Parathyroid adenoma (tissue), 2 donors: ENCODE measurements around the gene ARFGAP3.
"Not testable (repeated sequence)": the region's sequence is repeated elsewhere in the genome, so short reads cannot be mapped to it uniquely, and the experiment has no call there.

ENCODE experiments used
- H2AFZ ChIP-seq: fragments of 300-600 bp; sonication (generic); one replicate; pipeline ENCODE4 v1.7.0; 2017; ENCODE audit warnings: antibody characterized with exemption, mild to moderate bottlenecking
- H3K27ac ChIP-seq: fragments of 300-600 bp; sonication (generic); one replicate; pipeline ENCODE4 v1.7.0; 2017
- H3K27me3 ChIP-seq: fragments of 300-600 bp; sonication (generic); one replicate; pipeline ENCODE4 v1.7.0; 2017; ENCODE audit warnings: low read length; ENCODE audit not compliant: control insufficient read depth, insufficient read depth
- H3K36me3 ChIP-seq: fragments of 300-600 bp; sonication (generic); one replicate; pipeline ENCODE4 v1.7.0; 2017; ENCODE audit warnings: low read length; ENCODE audit not compliant: control insufficient read depth, insufficient read depth
- H3K4me1 ChIP-seq: fragments of 300-600 bp; sonication (generic); one replicate; pipeline ENCODE4 v1.7.0; 2017; ENCODE audit warnings: control low read depth
- H3K4me2 ChIP-seq: fragments of 300-600 bp; sonication (generic); one replicate; pipeline ENCODE4 v1.7.0; 2017; ENCODE audit warnings: low read length
- H3K4me3 ChIP-seq: fragments of 300-600 bp; sonication (generic); one replicate; pipeline ENCODE4 v1.7.0; 2017; ENCODE audit warnings: low read depth, low read length
- H3K79me2 ChIP-seq: fragments of 300-600 bp; sonication (generic); one replicate; pipeline ENCODE4 v1.7.0; 2017; ENCODE audit warnings: control low read depth
- H3K9ac ChIP-seq: fragments of 300-600 bp; sonication (generic); one replicate; pipeline ENCODE4 v1.7.0; 2017; ENCODE audit warnings: mild to moderate bottlenecking
- H3K9me3 ChIP-seq: fragments of 300-600 bp; sonication (generic); one replicate; pipeline ENCODE4 v1.7.0; 2017; ENCODE audit warnings: low read length; ENCODE audit not compliant: control insufficient read depth
- TF ChIP-seq, protein P1 (sequence below): fragments of 300-600 bp; sonication (generic); IDR thresholded peaks from one replicate; pipeline ENCODE4 v1.7.0; 2017; ENCODE audit warnings: antibody characterized with exemption, mild to moderate bottlenecking
- donor health status: primary hyperparathyroidism.

ARFGAP3 gene

DNA sequence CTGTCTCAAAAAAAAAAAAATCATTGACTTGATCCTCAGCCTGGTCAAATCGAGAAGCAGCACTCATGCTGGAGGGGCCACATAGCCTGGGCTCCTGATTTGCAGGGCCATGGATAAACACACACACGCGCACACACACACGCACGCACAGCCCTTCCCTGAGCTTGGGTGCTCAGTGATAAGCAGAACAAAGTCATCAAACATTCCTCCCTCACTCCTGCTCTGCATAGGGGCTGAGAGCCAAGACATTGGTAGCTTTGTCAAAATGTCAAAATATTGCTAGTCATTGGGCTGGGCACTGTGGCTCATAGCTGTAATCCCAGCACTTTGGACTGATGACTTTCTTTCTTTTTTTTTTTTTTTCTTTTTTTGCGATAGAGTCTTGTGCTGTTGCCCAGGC is 102.4 kb downstream of the ARFGAP3 start:
- Histone ChIP-seq H3K9me3 (no peaks in the 10 kb centered on the region), H3K27me3 (no peaks in the 10 kb centered on the region), H3K4me3 (no peak overlapping the region), H2AFZ (no peak overlapping the region), H3K4me2 (no peak overlapping the region), H3K9ac (no peak overlapping the region), H3K27ac (no peak overlapping the region), H3K36me3 (no peaks in the 10 kb centered on the region), H3K4me1 (no peaks in the 10 kb centered on the region), H3K79me2 (no peaks in the 10 kb centered on the region)
- TF ChIP-seq, protein P1, sequence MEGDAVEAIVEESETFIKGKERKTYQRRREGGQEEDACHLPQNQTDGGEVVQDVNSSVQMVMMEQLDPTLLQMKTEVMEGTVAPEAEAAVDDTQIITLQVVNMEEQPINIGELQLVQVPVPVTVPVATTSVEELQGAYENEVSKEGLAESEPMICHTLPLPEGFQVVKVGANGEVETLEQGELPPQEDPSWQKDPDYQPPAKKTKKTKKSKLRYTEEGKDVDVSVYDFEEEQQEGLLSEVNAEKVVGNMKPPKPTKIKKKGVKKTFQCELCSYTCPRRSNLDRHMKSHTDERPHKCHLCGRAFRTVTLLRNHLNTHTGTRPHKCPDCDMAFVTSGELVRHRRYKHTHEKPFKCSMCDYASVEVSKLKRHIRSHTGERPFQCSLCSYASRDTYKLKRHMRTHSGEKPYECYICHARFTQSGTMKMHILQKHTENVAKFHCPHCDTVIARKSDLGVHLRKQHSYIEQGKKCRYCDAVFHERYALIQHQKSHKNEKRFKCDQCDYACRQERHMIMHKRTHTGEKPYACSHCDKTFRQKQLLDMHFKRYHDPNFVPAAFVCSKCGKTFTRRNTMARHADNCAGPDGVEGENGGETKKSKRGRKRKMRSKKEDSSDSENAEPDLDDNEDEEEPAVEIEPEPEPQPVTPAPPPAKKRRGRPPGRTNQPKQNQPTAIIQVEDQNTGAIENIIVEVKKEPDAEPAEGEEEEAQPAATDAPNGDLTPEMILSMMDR, result no peak

- no peaks in the 10 kb centered on the region for H3K4me1 ChIP-seq
- no peaks in the 10 kb centered on the region for H3K27me3 ChIP-seq
- no peak overlapping the region for H3K9ac ChIP-seq
- H3K36me3 ChIP-seq, result no peaks in the 10 kb centered on the region
- no peak overlapping the region for H2AFZ ChIP-seq
- H3K27ac ChIP-seq, result no peak overlapping the region
- no peak overlapping the region for H3K4me3 ChIP-seq
- TF ChIP-seq, protein P1, result no peak
- H3K4me2 ChIP-seq, result no peak overlapping the region
- no peaks in the 10 kb centered on the region for H3K79me2 ChIP-seq
- H3K9me3 ChIP-seq, result no peaks in the 10 kb centered on the region
These were observed 104.2 kb downstream of the ARFGAP3 start for GRCh38 chr22:42752912-42753311.

GRCh38 chr22:42752230-42752746 is 104.8 kb downstream of the ARFGAP3 start:
- no peak overlapping the region for H3K4me2 ChIP-seq

GRCh38 chr22:42750421-42750820 is 106.7 kb downstream of the ARFGAP3 start:
- H3K4me3 ChIP-seq, H3K4me2 ChIP-seq, H3K9ac ChIP-seq, H3K27ac ChIP-seq, H2AFZ ChIP-seq, H3K36me3 ChIP-seq, H3K4me1 ChIP-seq, H3K27me3 ChIP-seq, H3K9me3 ChIP-seq, H3K79me2 ChIP-seq: not testable (repeated sequence)

More at GRCh38 chr22:42752230-42752746, 104.8 kb downstream of the ARFGAP3 start:
- no peaks in the 10 kb centered on the region for H3K36me3 ChIP-seq
- H3K9me3 ChIP-seq, result no peaks in the 10 kb centered on the region
- TF ChIP-seq, protein P1, result no peak
- no peaks in the 10 kb centered on the region for H3K4me1 ChIP-seq
- H3K79me2 ChIP-seq, result no peaks in the 10 kb centered on the region
- H3K27ac ChIP-seq, result peak overlapping the region; percentile 44
- H2AFZ ChIP-seq, result no peak overlapping the region
- H3K9ac ChIP-seq, result no peak overlapping the region
- no peak overlapping the region for H3K4me3 ChIP-seq
- no peaks in the 10 kb centered on the region for H3K27me3 ChIP-seq

GRCh38 chr22:42747701-42748513 is 109.2 kb downstream of the ARFGAP3 start:
- no peaks in the 10 kb centered on the region for H3K9me3 ChIP-seq
- H3K4me1 ChIP-seq, result no peaks in the 10 kb centered on the region
- H2AFZ ChIP-seq, result no peak overlapping the region
- H3K4me2 ChIP-seq, result no peak overlapping the region
- no peak overlapping the region for H3K4me3 ChIP-seq
- peak overlapping the region; percentile 49 for H3K27ac ChIP-seq
- H3K9ac ChIP-seq, result no peak overlapping the region
- no peaks in the 10 kb centered on the region for H3K36me3 ChIP-seq
- TF ChIP-seq, protein P1, result no peak
- H3K79me2 ChIP-seq, result no peaks in the 10 kb centered on the region
- H3K27me3 ChIP-seq, result no peaks in the 10 kb centered on the region
